ENCODE results near the gene ASCC1.

DNA sequence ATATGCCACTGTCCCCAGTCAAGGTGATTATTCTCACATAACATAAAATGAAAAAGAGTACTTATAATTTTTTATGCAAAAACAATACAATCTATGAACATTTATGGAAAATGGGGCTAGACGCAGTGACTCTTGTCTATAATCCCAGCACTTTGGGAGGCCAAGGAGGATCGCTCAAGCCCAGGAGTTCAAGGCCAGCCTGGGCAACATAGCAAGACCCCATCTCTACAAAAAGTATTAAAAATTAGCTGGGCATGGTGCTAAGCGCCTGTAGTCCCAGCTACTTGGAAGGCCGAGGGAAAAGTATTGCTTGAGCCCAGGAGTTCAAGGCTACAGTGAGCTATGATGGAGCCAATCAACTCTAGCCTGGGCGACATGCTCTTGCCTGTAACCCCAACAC, 14.8 kb downstream of the ASCC1 start:
- TF ChIP-seq, protein P1, sequence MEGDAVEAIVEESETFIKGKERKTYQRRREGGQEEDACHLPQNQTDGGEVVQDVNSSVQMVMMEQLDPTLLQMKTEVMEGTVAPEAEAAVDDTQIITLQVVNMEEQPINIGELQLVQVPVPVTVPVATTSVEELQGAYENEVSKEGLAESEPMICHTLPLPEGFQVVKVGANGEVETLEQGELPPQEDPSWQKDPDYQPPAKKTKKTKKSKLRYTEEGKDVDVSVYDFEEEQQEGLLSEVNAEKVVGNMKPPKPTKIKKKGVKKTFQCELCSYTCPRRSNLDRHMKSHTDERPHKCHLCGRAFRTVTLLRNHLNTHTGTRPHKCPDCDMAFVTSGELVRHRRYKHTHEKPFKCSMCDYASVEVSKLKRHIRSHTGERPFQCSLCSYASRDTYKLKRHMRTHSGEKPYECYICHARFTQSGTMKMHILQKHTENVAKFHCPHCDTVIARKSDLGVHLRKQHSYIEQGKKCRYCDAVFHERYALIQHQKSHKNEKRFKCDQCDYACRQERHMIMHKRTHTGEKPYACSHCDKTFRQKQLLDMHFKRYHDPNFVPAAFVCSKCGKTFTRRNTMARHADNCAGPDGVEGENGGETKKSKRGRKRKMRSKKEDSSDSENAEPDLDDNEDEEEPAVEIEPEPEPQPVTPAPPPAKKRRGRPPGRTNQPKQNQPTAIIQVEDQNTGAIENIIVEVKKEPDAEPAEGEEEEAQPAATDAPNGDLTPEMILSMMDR (IDR thresholded peaks at IDR 0.05): no peak
- TF ChIP-seq POLR2AphosphoS5 (IDR thresholded peaks at IDR 0.05) (no peak), POLR2A (IDR thresholded peaks at IDR 0.05) (no peak), EP300 (IDR thresholded peaks at IDR 0.05; ENCODE audit: low read depth) (no peak)
